ENCODE results near the gene LYPD1. TPM values are rescaled to one million over a fixed set of nuclear protein-coding genes. Genes with fewer than 3 reads are reported as not detected.

The LYPD1 gene
- total RNA-seq, 1 donor from 2014 or later: 61.6 TPM

DNA sequence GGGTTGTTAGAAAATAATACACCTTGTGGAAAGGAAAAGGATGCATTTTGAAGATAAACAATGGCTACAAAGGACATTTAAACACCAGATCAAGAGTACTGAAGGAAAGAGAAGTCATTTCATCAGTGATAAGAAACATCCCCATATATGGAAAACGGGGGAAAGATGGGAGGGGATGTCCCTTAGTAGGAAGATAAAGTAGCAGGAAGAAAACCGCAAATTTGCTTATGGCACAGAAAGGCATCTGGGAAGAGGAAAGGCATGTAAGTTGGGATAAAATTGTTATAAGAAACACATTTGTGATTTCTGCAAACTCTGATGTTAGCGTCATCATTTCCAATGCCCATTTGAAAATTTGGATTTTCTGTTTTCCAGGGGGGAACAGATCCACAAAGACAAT is 10.5 kb upstream of the LYPD1 start:
- no peaks in the 10 kb centered on the region for H3K36me3 Mint-ChIP-seq (ENCODE audit: low read depth, unreplicated experiment)

DNA sequence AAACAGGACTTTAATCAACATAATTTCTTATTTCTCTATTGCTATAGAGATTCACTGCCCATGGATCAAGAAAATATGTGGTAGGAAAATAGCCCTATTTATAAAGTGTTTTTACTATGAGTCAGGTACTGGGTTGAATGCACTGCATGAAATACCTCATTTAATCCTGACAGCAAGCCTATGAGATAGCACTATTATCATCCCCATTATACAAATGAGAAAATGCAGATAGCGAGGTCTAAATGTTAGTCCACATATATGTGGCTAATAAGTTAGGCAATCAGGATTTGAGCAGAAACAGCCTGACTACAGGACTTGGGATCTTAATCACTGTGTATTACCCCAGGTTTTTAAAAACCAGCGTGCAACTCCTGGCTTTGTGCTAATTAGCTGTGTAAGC is 8.5 kb upstream of the LYPD1 start:
- FAIRE-seq: peak; percentile 62
- DNase-seq (ENCODE audit: low read depth): peak; percentile 78
- H3K4me1 ChIP-seq (ENCODE audit: insufficient read depth, low read length): peaks cover 21% of the 10 kb centered on the region
- H3K79me2 ChIP-seq (ENCODE audit: insufficient read depth, low read length): no peaks in the 10 kb centered on the region
- peak overlapping the region; percentile 2 for H3K9ac ChIP-seq (ENCODE audit: low read length)
- peak overlapping the region; percentile 61 for H3K27ac ChIP-seq (ENCODE audit: low read depth, low read length)
- Mint-ChIP-seq H3K4me1 (ENCODE audit: low read depth, unreplicated experiment) (peaks cover 15% of the 10 kb centered on the region), H3K9me3 (ENCODE audit: unreplicated experiment) (no peaks in the 10 kb centered on the region), H3K27ac (ENCODE audit: unreplicated experiment) (no peak overlapping the region), H3K4me3 (ENCODE audit: unreplicated experiment) (no peak overlapping the region), H3K36me3 (ENCODE audit: low read depth, unreplicated experiment) (no peaks in the 10 kb centered on the region), H3K27me3 (ENCODE audit: low read depth, unreplicated experiment) (no peaks in the 10 kb centered on the region)
- H3K4me3 ChIP-seq (ENCODE audit: insufficient read depth, low read depth, low read length): no peak overlapping the region
- H3K9me3 ChIP-seq (ENCODE audit: insufficient read depth, low read depth, low read length): no peaks in the 10 kb centered on the region
- H3K36me3 ChIP-seq (ENCODE audit: insufficient read depth, low read length): no peaks in the 10 kb centered on the region
- H4K20me1 ChIP-seq (ENCODE audit: insufficient read depth, low read length): no peaks in the 10 kb centered on the region
- no peak overlapping the region for H2AFZ ChIP-seq (ENCODE audit: low read depth, low read length)
- peak overlapping the region; percentile 61 for H3K4me2 ChIP-seq (ENCODE audit: low read length)
- no peaks in the 10 kb centered on the region for H3K27me3 ChIP-seq (ENCODE audit: insufficient read depth, low read length)
- TF ChIP-seq EZH2 (IDR thresholded peaks at IDR 0.05; ENCODE audit: insufficient read depth, low read length): no peak

More for the DNA sequence above, 10.5 kb upstream of the LYPD1 start:
- TF ChIP-seq, protein P1, sequence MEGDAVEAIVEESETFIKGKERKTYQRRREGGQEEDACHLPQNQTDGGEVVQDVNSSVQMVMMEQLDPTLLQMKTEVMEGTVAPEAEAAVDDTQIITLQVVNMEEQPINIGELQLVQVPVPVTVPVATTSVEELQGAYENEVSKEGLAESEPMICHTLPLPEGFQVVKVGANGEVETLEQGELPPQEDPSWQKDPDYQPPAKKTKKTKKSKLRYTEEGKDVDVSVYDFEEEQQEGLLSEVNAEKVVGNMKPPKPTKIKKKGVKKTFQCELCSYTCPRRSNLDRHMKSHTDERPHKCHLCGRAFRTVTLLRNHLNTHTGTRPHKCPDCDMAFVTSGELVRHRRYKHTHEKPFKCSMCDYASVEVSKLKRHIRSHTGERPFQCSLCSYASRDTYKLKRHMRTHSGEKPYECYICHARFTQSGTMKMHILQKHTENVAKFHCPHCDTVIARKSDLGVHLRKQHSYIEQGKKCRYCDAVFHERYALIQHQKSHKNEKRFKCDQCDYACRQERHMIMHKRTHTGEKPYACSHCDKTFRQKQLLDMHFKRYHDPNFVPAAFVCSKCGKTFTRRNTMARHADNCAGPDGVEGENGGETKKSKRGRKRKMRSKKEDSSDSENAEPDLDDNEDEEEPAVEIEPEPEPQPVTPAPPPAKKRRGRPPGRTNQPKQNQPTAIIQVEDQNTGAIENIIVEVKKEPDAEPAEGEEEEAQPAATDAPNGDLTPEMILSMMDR (IDR thresholded peaks at IDR 0.05; ENCODE audit: insufficient read depth, low read depth, low read length): no peak
- TF ChIP-seq EZH2 (IDR thresholded peaks at IDR 0.05; ENCODE audit: insufficient read depth, low read length): no peak
- Mint-ChIP-seq H3K9me3 (ENCODE audit: unreplicated experiment) (no peaks in the 10 kb centered on the region), H3K27ac (ENCODE audit: unreplicated experiment) (no peak overlapping the region), H3K4me1 (ENCODE audit: low read depth, unreplicated experiment) (peaks cover 15% of the 10 kb centered on the region), H3K4me3 (ENCODE audit: unreplicated experiment) (no peak overlapping the region), H3K27me3 (ENCODE audit: low read depth, unreplicated experiment) (no peaks in the 10 kb centered on the region)
- Histone ChIP-seq H3K36me3 (ENCODE audit: insufficient read depth, low read length) (no peaks in the 10 kb centered on the region), H3K4me1 (ENCODE audit: insufficient read depth, low read length) (peaks cover 21% of the 10 kb centered on the region), H3K9me3 (ENCODE audit: insufficient read depth, low read depth, low read length) (no peaks in the 10 kb centered on the region), H3K27ac (ENCODE audit: low read depth, low read length) (no peak overlapping the region), H2AFZ (ENCODE audit: low read depth, low read length) (no peak overlapping the region), H3K79me2 (ENCODE audit: insufficient read depth, low read length) (no peaks in the 10 kb centered on the region), H3K4me2 (ENCODE audit: low read length) (no peak overlapping the region), H4K20me1 (ENCODE audit: insufficient read depth, low read length) (no peaks in the 10 kb centered on the region), H3K27me3 (ENCODE audit: insufficient read depth, low read length) (no peaks in the 10 kb centered on the region), H3K4me3 (ENCODE audit: insufficient read depth, low read depth, low read length) (no peak overlapping the region), H3K9ac (ENCODE audit: low read length) (no peak overlapping the region)
- FAIRE-seq (no peak), DNase-seq (ENCODE audit: low read depth) (no peak)

DNA sequence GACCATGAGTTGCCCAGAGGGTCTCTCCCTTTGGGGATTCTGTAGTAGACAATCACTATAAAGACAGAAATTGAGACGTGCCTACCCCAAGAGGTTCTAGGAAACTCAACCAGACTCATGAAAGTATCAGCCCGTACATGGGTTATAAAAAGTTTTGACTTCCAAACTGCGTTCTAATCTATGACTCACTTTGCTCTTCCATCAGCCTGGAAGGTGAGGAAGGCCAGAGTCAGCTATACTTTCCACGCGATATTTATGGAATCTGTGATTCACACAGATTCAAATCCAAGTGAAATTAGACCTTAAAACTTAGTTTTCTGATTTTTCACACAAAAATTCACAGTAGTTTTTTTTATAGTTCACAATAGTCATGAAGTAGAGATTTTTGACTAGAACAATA is 7.7 kb upstream of the LYPD1 start:
- H3K9me3 Mint-ChIP-seq (ENCODE audit: unreplicated experiment): no peaks in the 10 kb centered on the region
- peak overlapping the region; percentile 61 for H3K4me2 ChIP-seq (ENCODE audit: low read length)

More for the DNA sequence above, 7.7 kb upstream of the LYPD1 start:
- H2AFZ ChIP-seq (ENCODE audit: low read depth, low read length): no peak overlapping the region
- peak overlapping the region; percentile 61 for H3K27ac ChIP-seq (ENCODE audit: low read depth, low read length)
- FAIRE-seq (no peak), DNase-seq (ENCODE audit: low read depth) (peak; percentile 71)
- H3K9me3 ChIP-seq (ENCODE audit: insufficient read depth, low read depth, low read length): no peaks in the 10 kb centered on the region
- H3K27me3 ChIP-seq (ENCODE audit: insufficient read depth, low read length): no peaks in the 10 kb centered on the region
- H3K79me2 ChIP-seq (ENCODE audit: insufficient read depth, low read length): no peaks in the 10 kb centered on the region
- H4K20me1 ChIP-seq (ENCODE audit: insufficient read depth, low read length): no peaks in the 10 kb centered on the region
- H3K4me3 ChIP-seq (ENCODE audit: insufficient read depth, low read depth, low read length): no peak overlapping the region
- H3K4me1 Mint-ChIP-seq (ENCODE audit: low read depth, unreplicated experiment): peaks cover 15% of the 10 kb centered on the region
- H3K9ac ChIP-seq (ENCODE audit: low read length): peak overlapping the region; percentile 2
- peaks cover 21% of the 10 kb centered on the region for H3K4me1 ChIP-seq (ENCODE audit: insufficient read depth, low read length)
- H3K36me3 Mint-ChIP-seq (ENCODE audit: low read depth, unreplicated experiment): no peaks in the 10 kb centered on the region
- H3K27me3 Mint-ChIP-seq (ENCODE audit: low read depth, unreplicated experiment): no peaks in the 10 kb centered on the region
- H3K4me3 Mint-ChIP-seq (ENCODE audit: unreplicated experiment): no peak overlapping the region
- TF ChIP-seq, protein P1 (IDR thresholded peaks at IDR 0.05; ENCODE audit: insufficient read depth, low read depth, low read length): no peak
- TF ChIP-seq EZH2 (IDR thresholded peaks at IDR 0.05; ENCODE audit: insufficient read depth, low read length): no peak
- H3K27ac Mint-ChIP-seq (ENCODE audit: unreplicated experiment): no peak overlapping the region
- H3K36me3 ChIP-seq (ENCODE audit: insufficient read depth, low read length): no peaks in the 10 kb centered on the region
